ENCODE results near the gene RNF2. TPM values are rescaled to one million over a fixed set of nuclear protein-coding genes. Genes with fewer than 3 reads are reported as not detected.

Gene RNF2
- total RNA-seq, 1 donor from 2014 or later = 21.1 TPM

GRCh38 chr1:185087101-185087500 lies 41.7 kb downstream of the RNF2 start:
- Mint-ChIP-seq H3K9me3 (no peaks in the 10 kb centered on the region), H3K4me1 (no peaks in the 10 kb centered on the region)
- intact Hi-C loops (cut with micrococcal nuclease) = no loop called here

GRCh38 chr1:185087746-185088145 lies 42.4 kb downstream of the RNF2 start:
- Mint-ChIP-seq H3K27ac (no peak overlapping the region), H3K27me3 (no peaks in the 10 kb centered on the region), H3K9me3 (no peaks in the 10 kb centered on the region), H3K4me3 (no peak overlapping the region), H3K4me1 (no peaks in the 10 kb centered on the region), H3K36me3 (ENCODE audit: low read depth) (peaks cover 20% of the 10 kb centered on the region)
- DNase-seq = no peak
- intact Hi-C loops (cut with micrococcal nuclease) = no loop called here

More at GRCh38 chr1:185087101-185087500, 41.7 kb downstream of the RNF2 start:
- no peak for DNase-seq
- no peaks in the 10 kb centered on the region for H3K27me3 Mint-ChIP-seq
- H3K36me3 Mint-ChIP-seq (ENCODE audit: low read depth) = peaks cover 20% of the 10 kb centered on the region
- H3K27ac Mint-ChIP-seq = no peak overlapping the region
- no peak overlapping the region for H3K4me3 Mint-ChIP-seq

GRCh38 chr1:185091480-185091879 lies 46.1 kb downstream of the RNF2 start:
- no peaks in the 10 kb centered on the region for H3K9me3 Mint-ChIP-seq
- no peak for DNase-seq
- H3K4me1 Mint-ChIP-seq = no peaks in the 10 kb centered on the region
- intact Hi-C loops (cut with micrococcal nuclease) = no loop called here
- no peak overlapping the region for H3K4me3 Mint-ChIP-seq
- H3K36me3 Mint-ChIP-seq (ENCODE audit: low read depth) = peaks cover 32% of the 10 kb centered on the region
- no peaks in the 10 kb centered on the region for H3K27me3 Mint-ChIP-seq
- no peak overlapping the region for H3K27ac Mint-ChIP-seq

GRCh38 chr1:185094761-185095160 lies 49.4 kb downstream of the RNF2 start:
- no peaks in the 10 kb centered on the region for H3K27me3 Mint-ChIP-seq
- peaks cover 23% of the 10 kb centered on the region for H3K36me3 Mint-ChIP-seq (ENCODE audit: low read depth)
- no peaks in the 10 kb centered on the region for H3K9me3 Mint-ChIP-seq
- H3K4me3 Mint-ChIP-seq = no peak overlapping the region
- no peak for DNase-seq
- H3K4me1 Mint-ChIP-seq = peaks cover 4% of the 10 kb centered on the region
- intact Hi-C loops (cut with micrococcal nuclease) = no loop called here
- no peak overlapping the region for H3K27ac Mint-ChIP-seq

GRCh38 chr1:185096531-185096930 lies 51.2 kb downstream of the RNF2 start:
- Mint-ChIP-seq H3K27ac (no peak overlapping the region), H3K9me3 (no peaks in the 10 kb centered on the region), H3K27me3 (no peaks in the 10 kb centered on the region), H3K36me3 (ENCODE audit: low read depth) (peaks cover 34% of the 10 kb centered on the region), H3K4me1 (peaks cover 4% of the 10 kb centered on the region), H3K4me3 (no peak overlapping the region)
- intact Hi-C loops (cut with micrococcal nuclease) = no loop called here
- DNase-seq = no peak

GRCh38 chr1:185104083-185104482 lies 58.7 kb downstream of the RNF2 start:
- intact Hi-C loops (cut with micrococcal nuclease) = no loop called here
- Mint-ChIP-seq H3K36me3 (ENCODE audit: low read depth) (peaks cover 31% of the 10 kb centered on the region), H3K27ac (no peak overlapping the region), H3K4me1 (no peaks in the 10 kb centered on the region), H3K9me3 (peaks cover 6% of the 10 kb centered on the region), H3K4me3 (no peak overlapping the region), H3K27me3 (no peaks in the 10 kb centered on the region)
- no peak for DNase-seq

GRCh38 chr1:185105121-185105520 lies 59.8 kb downstream of the RNF2 start:
- Mint-ChIP-seq H3K27ac (no peak overlapping the region), H3K4me3 (no peak overlapping the region), H3K4me1 (no peaks in the 10 kb centered on the region), H3K36me3 (ENCODE audit: low read depth) (peaks cover 23% of the 10 kb centered on the region), H3K27me3 (peaks cover under 1% of the 10 kb centered on the region), H3K9me3 (peaks cover 11% of the 10 kb centered on the region)
- intact Hi-C loops (cut with micrococcal nuclease) = no loop called here
- DNase-seq = no peak

- peaks cover 13% of the 10 kb centered on the region for H3K9me3 Mint-ChIP-seq
- H3K27me3 Mint-ChIP-seq = peaks cover 2% of the 10 kb centered on the region
- H3K36me3 Mint-ChIP-seq (ENCODE audit: low read depth) = peaks cover 9% of the 10 kb centered on the region
- no peak overlapping the region for H3K27ac Mint-ChIP-seq
- no peak for DNase-seq
- H3K4me1 Mint-ChIP-seq = no peaks in the 10 kb centered on the region
- intact Hi-C loops (cut with micrococcal nuclease) = no loop called here
- no peak overlapping the region for H3K4me3 Mint-ChIP-seq
Measured at GRCh38 chr1:185108321-185108720, 63.0 kb downstream of the RNF2 start.

GRCh38 chr1:185110145-185110544 lies 64.8 kb downstream of the RNF2 start:
- H3K9me3 Mint-ChIP-seq = peaks cover 13% of the 10 kb centered on the region
- H3K4me1 Mint-ChIP-seq = no peaks in the 10 kb centered on the region
- peaks cover 2% of the 10 kb centered on the region for H3K27me3 Mint-ChIP-seq
- no peak overlapping the region for H3K4me3 Mint-ChIP-seq
- DNase-seq = no peak
- H3K36me3 Mint-ChIP-seq (ENCODE audit: low read depth) = peaks cover 2% of the 10 kb centered on the region
- intact Hi-C loops (cut with micrococcal nuclease) = no loop called here
- H3K27ac Mint-ChIP-seq = no peak overlapping the region

GRCh38 chr1:185111873-185112272 lies 66.5 kb downstream of the RNF2 start:
- Mint-ChIP-seq H3K27me3 (peaks cover 2% of the 10 kb centered on the region), H3K36me3 (ENCODE audit: low read depth) (peaks cover 5% of the 10 kb centered on the region), H3K4me1 (no peaks in the 10 kb centered on the region), H3K9me3 (peaks cover 13% of the 10 kb centered on the region), H3K4me3 (no peak overlapping the region), H3K27ac (no peak overlapping the region)
- intact Hi-C loops (cut with micrococcal nuclease) = no loop called here
- DNase-seq = no peak

GRCh38 chr1:185112356-185112755 lies 67.0 kb downstream of the RNF2 start:
- Mint-ChIP-seq H3K27ac (no peak overlapping the region), H3K4me3 (no peak overlapping the region), H3K4me1 (no peaks in the 10 kb centered on the region), H3K36me3 (ENCODE audit: low read depth) (peaks cover 9% of the 10 kb centered on the region), H3K9me3 (peaks cover 13% of the 10 kb centered on the region), H3K27me3 (peaks cover 2% of the 10 kb centered on the region)
- intact Hi-C loops (cut with micrococcal nuclease) = no loop called here
- no peak for DNase-seq

- Mint-ChIP-seq H3K4me1 (no peaks in the 10 kb centered on the region), H3K27me3 (no peaks in the 10 kb centered on the region), H3K4me3 (no peak overlapping the region), H3K36me3 (ENCODE audit: low read depth) (peaks cover 53% of the 10 kb centered on the region), H3K27ac (no peak overlapping the region), H3K9me3 (peaks cover 5% of the 10 kb centered on the region)
- DNase-seq = no peak
- intact Hi-C loops (cut with micrococcal nuclease) = no loop called here
Measured at GRCh38 chr1:185129708-185130107, 84.3 kb downstream of the RNF2 start.

- no peak for DNase-seq
- no peak overlapping the region for H3K27ac Mint-ChIP-seq
- peaks cover 56% of the 10 kb centered on the region for H3K36me3 Mint-ChIP-seq (ENCODE audit: low read depth)
- peaks cover 5% of the 10 kb centered on the region for H3K9me3 Mint-ChIP-seq
- H3K4me3 Mint-ChIP-seq = no peak overlapping the region
- peaks cover 2% of the 10 kb centered on the region for H3K4me1 Mint-ChIP-seq
- intact Hi-C loops (cut with micrococcal nuclease) = no loop called here
- no peaks in the 10 kb centered on the region for H3K27me3 Mint-ChIP-seq
Measured at GRCh38 chr1:185132534-185132933, 87.2 kb downstream of the RNF2 start.

- Mint-ChIP-seq H3K9me3 (peaks cover 5% of the 10 kb centered on the region), H3K36me3 (ENCODE audit: low read depth) (peaks cover 31% of the 10 kb centered on the region), H3K27me3 (no peaks in the 10 kb centered on the region), H3K4me1 (peaks cover 2% of the 10 kb centered on the region), H3K4me3 (no peak overlapping the region), H3K27ac (no peak overlapping the region)
- intact Hi-C loops (cut with micrococcal nuclease) = no loop called here
- no peak for DNase-seq
Measured at GRCh38 chr1:185137896-185138545, 92.7 kb downstream of the RNF2 start.

- no peaks in the 10 kb centered on the region for H3K9me3 Mint-ChIP-seq
- DNase-seq = no peak
- peaks cover 21% of the 10 kb centered on the region for H3K36me3 Mint-ChIP-seq (ENCODE audit: low read depth)
- intact Hi-C loops (cut with micrococcal nuclease) = no loop called here
- no peaks in the 10 kb centered on the region for H3K27me3 Mint-ChIP-seq
- no peak overlapping the region for H3K4me3 Mint-ChIP-seq
- peaks cover 2% of the 10 kb centered on the region for H3K4me1 Mint-ChIP-seq
- no peak overlapping the region for H3K27ac Mint-ChIP-seq
Measured at GRCh38 chr1:185139246-185139645, 93.9 kb downstream of the RNF2 start.

Data from activated CD4-positive, alpha-beta T cell treated with anti-CD3 and anti-CD28 coated beads, Interleukin-2, amount 10 ng/mL, durations not matched to agents 24 days and 14 days (primary cell).